Astrocyte (in vitro differentiated cells and primary cell): ENCODE results near the gene HOXA5. TPM values are rescaled to one million over a fixed set of nuclear protein-coding genes. Genes with fewer than 3 reads are reported as not detected.

Experiments
- DNase-seq: peaks from one replicate; pipeline ENCODE4 v3.0.0-alpha.2; 2010; ENCODE audit warnings: low read depth
- FAIRE-seq: peaks from 2 replicates; lab custom pipeline; 2011; peaks lifted over from hg19 to GRCh38; lab: Jason Lieb, UNC
- H2AFZ ChIP-seq: 2 replicates; pipeline ENCODE4 v1.6.0; 2012; ENCODE audit warnings: low read depth, low read length, inconsistent platforms
- H3K27ac ChIP-seq: 2 replicates; pipeline ENCODE4 v1.5.1; 2011; ENCODE audit warnings: low read depth, low read length, inconsistent platforms
- H3K27me3 ChIP-seq: 2 replicates; pipeline ENCODE4 v1.6.0; 2011; ENCODE audit warnings: low read length, inconsistent platforms; ENCODE audit not compliant: insufficient read depth
- H3K36me3 ChIP-seq: 2 replicates; pipeline ENCODE4 v1.5.1; 2011; ENCODE audit warnings: low read length, inconsistent platforms; ENCODE audit not compliant: insufficient read depth
- H3K4me1 ChIP-seq: 2 replicates; pipeline ENCODE4 v1.5.1; 2011; ENCODE audit warnings: low read length, inconsistent platforms; ENCODE audit not compliant: insufficient read depth
- H3K4me2 ChIP-seq: 2 replicates; pipeline ENCODE4 v1.6.0; 2012; ENCODE audit warnings: low read length, inconsistent platforms
- H3K4me3 ChIP-seq: 2 replicates; pipeline ENCODE4 v1.5.1; 2011; ENCODE audit warnings: low read depth, mild to moderate bottlenecking, low read length, inconsistent platforms; ENCODE audit not compliant: insufficient read depth
- H3K79me2 ChIP-seq: 2 replicates; pipeline ENCODE4 v1.6.0; 2012; ENCODE audit warnings: mild to moderate bottlenecking, low read length, inconsistent platforms; ENCODE audit not compliant: insufficient read depth
- H3K9ac ChIP-seq: 2 replicates; pipeline ENCODE4 v1.6.0; 2012; ENCODE audit warnings: mild to moderate bottlenecking, low read length, inconsistent platforms
- H3K9me3 ChIP-seq: 2 replicates; pipeline ENCODE4 v1.5.1; 2012; ENCODE audit warnings: low read depth, mild to moderate bottlenecking, low read length, inconsistent platforms; ENCODE audit not compliant: insufficient read depth
- H4K20me1 ChIP-seq: 2 replicates; pipeline ENCODE4 v1.6.0; 2012; ENCODE audit warnings: low read length, inconsistent platforms; ENCODE audit not compliant: insufficient read depth
- H3K27ac Mint-ChIP-seq: one replicate; pipeline ENCODE4 v1.8.0; 2021; ENCODE audit warnings: mild to moderate bottlenecking, mixed read lengths; ENCODE audit not compliant: unreplicated experiment
- H3K27me3 Mint-ChIP-seq: one replicate; pipeline ENCODE4 v1.8.0; 2021; ENCODE audit warnings: low read depth, mixed read lengths; ENCODE audit not compliant: unreplicated experiment
- H3K36me3 Mint-ChIP-seq: one replicate; pipeline ENCODE4 v1.8.0; 2021; ENCODE audit warnings: low read depth, mixed read lengths; ENCODE audit not compliant: unreplicated experiment
- H3K4me1 Mint-ChIP-seq: one replicate; pipeline ENCODE4 v1.8.0; 2021; ENCODE audit warnings: low read depth, mixed read lengths; ENCODE audit not compliant: unreplicated experiment
- H3K4me3 Mint-ChIP-seq: one replicate; pipeline ENCODE4 v1.8.0; 2021; ENCODE audit warnings: mild to moderate bottlenecking, moderate library complexity, mixed read lengths; ENCODE audit not compliant: unreplicated experiment
- H3K9me3 Mint-ChIP-seq: one replicate; pipeline ENCODE4 v1.8.0; 2021; ENCODE audit warnings: mild to moderate bottlenecking, mixed read lengths; ENCODE audit not compliant: unreplicated experiment
- CTCF ChIP-seq: IDR thresholded peaks from 2 replicates; pipeline ENCODE4 v1.5.1; 2011; ENCODE audit warnings: low read depth, mild to moderate bottlenecking, inconsistent platforms, low read length, moderate library complexity; ENCODE audit not compliant: insufficient read depth
- EZH2 ChIP-seq: IDR thresholded peaks from 2 replicates; pipeline ENCODE4 v1.6.1; 2012; ENCODE audit warnings: mild to moderate bottlenecking, low read length, inconsistent platforms; ENCODE audit not compliant: insufficient read depth
- total RNA-seq: library from RNA; stranded (reverse); gene quantifications from 2 replicates; pipeline ENCODE4 v1.2.1, GENCODE V29; 2021

The HOXA5 gene
- total RNA-seq, 1 donor from 2014 or later: not detected

- H3K9me3 Mint-ChIP-seq: peaks cover 18% of the 10 kb centered on the region
- Histone ChIP-seq H3K4me3 (peak overlapping the region; percentile 74), H3K4me2 (peak overlapping the region; percentile 91), H3K27me3 (peaks cover 55% of the 10 kb centered on the region), H3K4me1 (peaks cover 19% of the 10 kb centered on the region), H3K9me3 (no peaks in the 10 kb centered on the region), H3K27ac (peak overlapping the region; percentile 76), H3K79me2 (peaks cover 63% of the 10 kb centered on the region), H3K36me3 (no peaks in the 10 kb centered on the region), H4K20me1 (peaks cover 3% of the 10 kb centered on the region), H3K9ac (peak overlapping the region; percentile 88), H2AFZ (no peak overlapping the region)
- H3K27ac Mint-ChIP-seq: no peak overlapping the region
- TF ChIP-seq EZH2 (no peak), CTCF (no peak)
- no peak for FAIRE-seq
- peaks cover 82% of the 10 kb centered on the region for H3K27me3 Mint-ChIP-seq
- peak; percentile 95 for DNase-seq
- H3K4me3 Mint-ChIP-seq: no peak overlapping the region
- H3K4me1 Mint-ChIP-seq: peaks cover 2% of the 10 kb centered on the region
- H3K36me3 Mint-ChIP-seq: peaks cover 3% of the 10 kb centered on the region
These were observed 32.3 kb downstream of the HOXA5 start for GRCh38 chr7:27111042-27111750.

- Histone ChIP-seq H3K36me3 (no peaks in the 10 kb centered on the region), H3K9ac (peak overlapping the region; percentile 88), H3K27me3 (peaks cover 56% of the 10 kb centered on the region), H4K20me1 (no peaks in the 10 kb centered on the region), H3K79me2 (peaks cover 55% of the 10 kb centered on the region), H3K4me2 (peak overlapping the region; percentile 91), H3K9me3 (no peaks in the 10 kb centered on the region), H3K4me3 (peak overlapping the region; percentile 14), H2AFZ (peak overlapping the region; percentile 3), H3K4me1 (peaks cover 26% of the 10 kb centered on the region), H3K27ac (peak overlapping the region; percentile 76)
- Mint-ChIP-seq H3K27me3 (peaks cover 82% of the 10 kb centered on the region), H3K9me3 (peaks cover 23% of the 10 kb centered on the region), H3K4me3 (no peak overlapping the region), H3K27ac (peak overlapping the region; percentile 58), H3K4me1 (peaks cover 2% of the 10 kb centered on the region), H3K36me3 (peaks cover 3% of the 10 kb centered on the region)
- FAIRE-seq: no peak
- TF ChIP-seq CTCF (no peak), EZH2 (no peak)
- DNase-seq: peak; percentile 97
These were observed 33.1 kb downstream of the HOXA5 start for GRCh38 chr7:27110186-27111031.
